SW480 (cell line): ENCODE data around the gene CELF2.
A peak's percentile ranks its signal among the peaks of the same experiment; 100 is the strongest.

Experiments
- DNase-seq: peaks from one replicate; pipeline ENCODE4 v3.0.0-alpha.2; 2016; ENCODE audit warnings: low spot score

Gene CELF2

DNA sequence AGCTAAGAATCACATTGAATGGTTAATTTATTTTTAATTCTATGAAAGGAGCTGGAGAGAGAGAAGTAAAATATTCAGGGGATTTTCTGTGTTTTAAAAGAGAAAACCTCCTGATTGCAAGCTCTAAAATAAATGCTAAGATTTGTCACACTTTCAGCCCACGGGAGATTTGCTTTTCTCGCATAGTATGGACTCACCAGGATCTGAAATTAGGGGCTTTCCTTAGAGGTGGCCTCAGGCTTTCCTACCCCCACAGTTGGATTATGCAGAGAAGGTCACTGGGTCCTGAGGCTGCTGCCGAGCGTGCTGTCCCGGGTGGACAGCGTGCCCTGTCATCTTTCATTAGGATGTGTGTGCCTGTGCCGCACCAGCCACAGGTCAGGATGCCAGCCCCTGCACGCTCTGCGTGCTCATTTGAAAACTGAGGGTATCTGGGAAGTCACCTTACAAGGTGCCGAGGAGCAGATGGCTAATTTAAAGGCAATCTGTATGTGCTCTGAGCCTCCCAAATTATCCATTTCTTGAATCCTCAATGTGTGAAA is 258.8 kb downstream of the CELF2 start:
- no peak for DNase-seq

GRCh38 chr10:11279314-11279713 is 261.6 kb downstream of the CELF2 start:
- DNase-seq, result no peak

- DNase-seq, result no peak
Observed at GRCh38 chr10:11280187-11280932, 262.7 kb downstream of the CELF2 start.

DNA sequence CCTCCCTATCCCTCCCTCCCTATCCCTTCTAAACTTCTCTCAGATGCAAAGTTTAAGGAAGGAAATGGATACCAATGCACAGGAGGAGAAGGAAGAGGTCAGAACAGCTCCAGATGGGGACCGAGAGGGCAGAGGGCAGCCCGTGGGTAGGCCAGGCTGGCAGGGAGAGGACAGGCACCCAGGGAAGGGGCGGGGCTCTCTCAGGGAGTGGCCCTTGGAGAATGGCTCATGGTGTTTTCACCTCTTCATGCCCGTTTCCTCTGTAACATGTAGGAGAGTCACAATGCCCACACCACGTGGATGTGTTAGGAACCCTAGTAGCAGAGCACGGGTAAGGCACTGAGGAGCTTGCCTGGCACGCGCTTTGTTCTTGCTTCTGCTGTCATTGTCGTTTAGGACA is 264.5 kb downstream of the CELF2 start:
- DNase-seq, result no peak

GRCh38 chr10:11282661-11283060 is 265.0 kb downstream of the CELF2 start:
- DNase-seq, result no peak

DNA sequence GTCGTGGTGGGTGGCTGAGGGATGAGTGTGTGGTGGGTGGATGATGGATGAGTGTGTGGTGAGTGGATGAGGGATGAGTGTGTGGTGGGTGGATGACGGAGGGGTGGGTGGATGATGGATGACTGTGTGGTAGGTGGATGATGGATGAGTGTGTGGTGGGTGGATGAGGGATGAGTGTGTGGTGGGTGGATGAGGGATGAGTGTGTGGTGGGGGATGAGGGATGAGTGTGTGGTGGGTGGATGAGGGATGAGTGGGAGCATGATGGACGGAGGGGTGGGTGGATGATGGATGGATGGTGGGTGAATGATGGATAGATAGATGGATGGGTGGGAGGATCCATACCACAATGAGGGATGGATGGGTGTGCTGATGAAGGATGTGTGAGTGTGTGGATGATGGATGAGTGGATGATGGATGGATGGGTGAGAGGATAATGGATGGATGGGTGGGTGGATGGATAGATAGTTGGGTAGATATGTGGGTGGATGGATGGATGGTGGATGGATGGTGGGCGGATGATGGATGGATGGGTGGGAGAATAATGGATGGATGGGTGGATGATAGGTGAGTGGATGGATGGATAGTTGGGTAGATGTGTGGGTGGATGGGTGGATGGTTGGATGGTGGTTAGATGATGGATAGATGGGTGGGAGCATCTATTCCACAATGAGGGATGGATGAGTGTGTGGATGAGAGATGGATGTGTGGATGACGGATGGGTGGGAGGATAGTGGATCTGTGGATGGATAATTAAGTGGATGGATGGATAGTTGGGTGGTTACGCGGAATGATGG is 266.8 kb downstream of the CELF2 start:
- DNase-seq, result no peak

DNA sequence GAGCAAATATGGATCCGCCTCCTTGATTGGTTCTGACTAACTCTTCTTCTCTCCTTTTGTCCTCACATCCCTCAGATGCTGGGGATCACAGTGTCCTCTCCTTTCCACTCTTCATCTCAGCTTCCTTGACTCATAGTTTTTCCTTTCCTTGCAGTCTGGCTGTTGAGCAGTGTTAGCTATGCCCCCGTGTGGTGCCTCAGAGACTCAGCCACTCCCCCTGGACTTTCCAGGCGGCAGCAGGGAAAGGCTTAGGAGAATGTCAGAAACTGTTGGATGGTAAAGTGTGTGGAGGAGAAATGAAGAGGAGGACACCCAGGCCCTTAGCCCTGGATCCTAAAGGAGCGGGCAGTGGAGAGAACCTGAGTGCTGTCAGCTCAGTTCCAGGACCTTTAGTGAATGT is 267.5 kb downstream of the CELF2 start:
- DNase-seq, result peak; percentile 23

DNA sequence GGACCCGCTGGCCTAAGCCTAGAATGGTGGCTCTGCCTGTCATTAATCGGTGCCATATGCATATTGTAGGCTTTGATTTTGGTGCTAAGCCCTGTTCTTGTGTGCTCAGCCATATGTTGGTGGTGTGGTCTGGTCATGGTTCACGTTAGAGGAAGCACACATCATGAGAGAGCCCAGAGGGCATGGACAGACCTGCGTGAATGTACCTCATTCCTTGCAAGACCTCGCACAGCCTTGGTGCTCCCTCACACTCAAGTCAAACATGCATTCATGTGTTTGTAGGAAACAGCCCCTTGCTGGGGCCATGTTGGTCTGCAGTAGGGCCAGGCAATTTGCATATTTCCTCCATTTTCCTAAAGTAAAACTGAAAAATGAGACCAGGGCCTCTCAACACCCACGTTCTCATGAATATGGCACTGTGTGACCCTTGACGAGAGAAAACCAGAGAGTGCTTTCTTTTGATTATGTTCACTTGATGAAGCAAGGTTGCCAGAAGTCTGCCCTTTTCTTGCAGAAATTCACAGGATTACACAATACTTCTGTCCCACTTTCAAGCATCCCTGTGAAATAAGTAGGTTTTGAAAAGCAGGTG is 268.7 kb downstream of the CELF2 start:
- no peak for DNase-seq

GRCh38 chr10:11288302-11288701 is 270.6 kb downstream of the CELF2 start:
- DNase-seq, result no peak

DNA sequence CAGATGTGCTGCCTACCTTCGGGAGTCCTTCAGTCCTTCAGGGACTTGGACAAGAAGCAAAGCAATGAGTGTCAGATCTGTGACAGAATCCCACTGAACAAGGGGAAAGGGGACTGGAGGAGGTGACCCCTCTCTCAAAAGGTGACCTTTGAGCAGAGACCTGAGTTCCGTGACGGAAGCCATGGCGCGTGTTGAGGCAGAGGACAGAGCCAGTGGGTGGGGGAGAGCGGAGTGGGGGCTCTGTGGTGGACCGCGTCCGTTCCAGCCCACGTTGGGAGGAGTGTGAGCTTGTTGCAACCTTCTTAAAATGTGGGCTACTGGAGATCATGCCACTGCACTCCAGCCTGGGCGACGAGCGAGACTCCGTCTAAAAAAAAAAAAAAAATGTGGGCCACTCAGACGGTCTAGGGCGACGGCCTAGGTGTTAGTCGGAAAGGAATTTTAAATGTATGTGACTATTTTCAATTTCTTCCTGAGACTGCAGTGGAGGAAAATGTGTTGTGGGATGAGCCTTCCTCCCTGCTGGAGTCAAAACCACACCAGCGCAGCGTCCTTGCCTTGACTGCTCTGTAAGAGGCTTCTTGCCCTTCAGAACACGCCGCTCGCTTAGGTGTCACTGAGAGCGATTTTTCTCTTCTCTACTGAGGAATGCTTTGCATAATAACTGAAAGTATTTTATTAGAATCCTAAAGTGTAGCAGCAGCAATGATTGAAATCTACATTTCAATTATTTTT is 272.7 kb downstream of the CELF2 start:
- DNase-seq, result no peak

GRCh38 chr10:11292576-11293302 is 275.1 kb downstream of the CELF2 start:
- no peak for DNase-seq

- no peak for DNase-seq
Observed at GRCh38 chr10:11293332-11293731, 275.7 kb downstream of the CELF2 start.

DNA sequence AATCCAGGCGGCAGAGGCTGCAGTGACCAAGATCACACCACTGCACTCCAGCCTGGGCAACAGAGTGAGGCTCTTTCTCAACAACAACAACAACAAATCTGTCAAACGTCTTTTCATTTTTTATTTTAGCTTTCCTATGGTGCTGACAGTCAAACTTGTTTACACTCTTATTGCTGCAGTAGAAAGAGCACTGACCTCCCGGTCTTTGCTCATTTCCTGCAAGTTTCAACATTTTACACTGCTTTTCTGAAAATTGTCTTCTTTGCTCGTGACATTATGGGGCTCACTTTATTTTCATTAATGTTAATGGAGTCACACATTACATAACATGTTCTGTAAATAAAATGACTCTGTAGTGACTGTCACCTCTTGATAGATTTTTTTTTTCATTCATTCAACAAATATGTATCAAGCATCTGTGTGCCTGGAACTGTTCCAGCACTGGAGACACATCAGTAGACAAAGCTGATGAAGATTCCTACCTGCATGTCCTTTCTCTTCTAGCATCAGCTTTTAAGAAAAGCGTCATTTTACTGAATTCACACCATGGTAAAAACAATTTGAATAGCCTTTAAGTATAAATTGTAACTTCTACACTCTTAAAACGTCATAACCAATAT is 277.3 kb downstream of the CELF2 start:
- no peak for DNase-seq

GRCh38 chr10:11295492-11295891 is 277.8 kb downstream of the CELF2 start:
- DNase-seq, result no peak

DNA sequence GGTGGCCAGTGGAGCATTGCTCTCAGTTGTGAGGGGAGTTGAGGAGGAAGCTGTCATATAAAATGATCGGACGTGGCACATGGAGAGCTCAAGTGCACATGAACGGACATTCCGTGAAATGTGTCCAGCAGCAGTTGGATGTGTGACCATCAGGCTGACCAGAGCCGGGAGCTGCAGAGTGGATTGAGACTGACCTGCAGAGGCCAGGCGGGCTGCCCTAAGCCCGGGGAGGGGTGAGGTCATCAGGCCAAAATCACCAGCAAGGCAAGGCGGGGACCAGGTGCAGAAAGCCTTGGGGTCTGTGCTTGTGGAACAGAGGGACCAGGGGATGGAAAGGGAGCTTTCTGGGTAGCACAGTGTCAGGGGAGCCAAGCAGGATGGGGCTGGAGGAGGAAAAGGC is 279.5 kb downstream of the CELF2 start:
- DNase-seq, result no peak

DNA sequence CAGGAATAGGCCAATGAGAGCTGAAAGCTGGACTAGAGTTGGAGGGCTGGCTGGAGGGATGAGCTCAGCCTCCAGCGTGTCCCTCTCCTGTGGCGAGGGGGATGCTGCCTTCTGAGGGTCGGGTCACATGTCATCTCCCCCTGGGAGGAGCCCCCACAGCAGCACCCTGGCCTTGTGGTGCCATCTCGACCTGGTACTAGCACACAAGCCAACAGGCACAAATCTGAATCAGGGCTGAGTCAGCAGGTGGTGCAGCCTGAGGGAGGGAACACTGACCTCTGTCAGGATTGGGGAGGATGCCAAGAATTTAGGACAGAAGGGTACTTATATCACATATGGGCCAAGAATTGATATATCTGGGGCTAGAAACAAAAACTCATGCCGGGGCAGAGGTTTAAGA is 280.4 kb downstream of the CELF2 start:
- DNase-seq, result no peak

DNA sequence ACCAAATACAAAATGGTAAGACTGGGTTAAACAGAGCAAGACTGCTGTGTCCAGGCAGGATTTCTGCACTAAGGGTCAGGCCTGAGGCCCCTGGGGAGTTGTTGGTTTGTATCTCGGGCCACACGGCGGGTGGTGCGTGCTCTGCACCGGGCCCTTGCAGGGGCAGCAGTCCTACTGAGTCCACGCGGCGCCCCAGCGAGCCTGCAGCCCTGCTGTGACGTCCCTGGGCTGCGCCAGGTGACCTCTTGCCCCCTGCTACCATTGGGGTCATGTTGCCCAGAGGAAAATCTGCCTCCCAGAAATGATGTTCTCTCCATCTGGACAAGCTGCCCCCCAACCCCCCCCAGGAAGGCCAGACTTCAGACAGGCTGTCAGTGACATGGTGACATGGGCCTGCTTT is 281.5 kb downstream of the CELF2 start:
- no peak for DNase-seq

DNA sequence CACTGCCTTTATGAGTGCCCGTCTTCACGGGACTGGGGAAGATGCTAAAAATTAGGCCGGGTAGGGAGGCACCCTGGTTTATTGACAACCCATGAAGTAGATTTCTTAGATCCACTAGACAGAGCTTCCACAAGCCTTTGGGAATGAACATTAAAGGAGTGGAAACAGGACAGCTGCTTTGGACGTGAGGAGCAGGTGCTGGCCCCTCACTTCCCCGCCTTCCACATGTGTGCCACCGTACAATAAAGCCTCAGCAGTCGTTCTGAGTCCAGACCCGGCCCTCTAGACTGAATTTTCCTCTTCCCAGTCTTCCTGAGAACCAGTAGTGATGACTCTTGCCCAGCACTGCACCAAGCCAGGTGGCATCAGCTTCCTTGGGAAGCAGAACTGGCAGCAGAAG is 282.4 kb downstream of the CELF2 start:
- DNase-seq, result no peak

DNA sequence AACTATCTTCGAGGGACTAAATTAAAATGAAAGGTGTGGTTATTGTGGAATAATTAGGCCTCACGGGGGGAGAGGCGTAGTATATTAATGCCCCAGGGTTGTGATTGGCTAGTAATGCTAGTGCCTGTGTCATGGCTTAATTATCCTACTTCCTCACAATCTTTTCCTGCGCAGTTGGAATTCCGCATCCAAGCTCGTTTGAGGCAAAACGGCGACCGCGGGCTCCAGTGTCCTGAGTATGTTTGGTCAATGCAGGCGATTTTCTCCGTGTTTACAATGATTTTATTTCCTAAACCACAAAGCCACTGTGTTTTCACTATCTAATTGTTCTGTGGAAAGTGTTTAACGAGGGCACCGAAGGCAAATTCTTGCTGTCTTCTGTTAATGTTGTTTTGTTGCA is 282.9 kb downstream of the CELF2 start:
- no peak for DNase-seq

DNA sequence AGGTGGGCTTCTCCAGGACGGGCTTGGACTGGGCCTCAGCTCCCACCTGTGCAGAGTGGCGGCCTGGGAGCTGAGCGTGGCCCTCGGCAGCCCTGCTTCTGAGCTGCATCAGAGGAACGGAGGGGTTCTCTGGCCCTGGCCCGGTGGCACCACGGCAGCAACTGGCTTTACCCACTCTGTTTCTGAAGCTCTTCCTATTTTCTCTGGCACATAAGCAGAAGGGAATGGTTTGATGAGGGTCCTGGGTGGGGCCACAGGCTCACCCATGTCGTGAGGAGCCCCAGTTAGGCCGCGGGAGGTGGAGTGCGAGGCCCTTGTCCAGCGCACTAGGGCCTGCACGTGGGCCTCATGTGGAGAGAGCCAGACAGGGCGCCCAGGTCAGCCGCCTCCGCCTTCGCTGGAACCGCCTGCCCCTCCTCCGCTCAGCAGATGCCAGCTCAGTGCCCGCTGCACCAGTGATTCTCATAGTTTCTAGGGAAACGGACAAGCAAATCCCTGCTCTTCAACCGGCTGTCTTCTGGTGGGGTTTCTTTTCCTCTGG is 284.0 kb downstream of the CELF2 start:
- no peak for DNase-seq

- DNase-seq, result no peak
Observed at GRCh38 chr10:11302181-11302580, 284.5 kb downstream of the CELF2 start.
